Hippocampal formation (tissue), 2 donors: ENCODE measurements around the gene NAP1L3.

Experiments
- DNase-seq, 2 donors: peaks; one replicate each; lab custom pipeline; 2025; lab: John Stamatoyannopoulos, UW

NAP1L3 gene, protein sequence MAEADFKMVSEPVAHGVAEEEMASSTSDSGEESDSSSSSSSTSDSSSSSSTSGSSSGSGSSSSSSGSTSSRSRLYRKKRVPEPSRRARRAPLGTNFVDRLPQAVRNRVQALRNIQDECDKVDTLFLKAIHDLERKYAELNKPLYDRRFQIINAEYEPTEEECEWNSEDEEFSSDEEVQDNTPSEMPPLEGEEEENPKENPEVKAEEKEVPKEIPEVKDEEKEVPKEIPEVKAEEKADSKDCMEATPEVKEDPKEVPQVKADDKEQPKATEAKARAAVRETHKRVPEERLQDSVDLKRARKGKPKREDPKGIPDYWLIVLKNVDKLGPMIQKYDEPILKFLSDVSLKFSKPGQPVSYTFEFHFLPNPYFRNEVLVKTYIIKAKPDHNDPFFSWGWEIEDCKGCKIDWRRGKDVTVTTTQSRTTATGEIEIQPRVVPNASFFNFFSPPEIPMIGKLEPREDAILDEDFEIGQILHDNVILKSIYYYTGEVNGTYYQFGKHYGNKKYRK

DNA sequence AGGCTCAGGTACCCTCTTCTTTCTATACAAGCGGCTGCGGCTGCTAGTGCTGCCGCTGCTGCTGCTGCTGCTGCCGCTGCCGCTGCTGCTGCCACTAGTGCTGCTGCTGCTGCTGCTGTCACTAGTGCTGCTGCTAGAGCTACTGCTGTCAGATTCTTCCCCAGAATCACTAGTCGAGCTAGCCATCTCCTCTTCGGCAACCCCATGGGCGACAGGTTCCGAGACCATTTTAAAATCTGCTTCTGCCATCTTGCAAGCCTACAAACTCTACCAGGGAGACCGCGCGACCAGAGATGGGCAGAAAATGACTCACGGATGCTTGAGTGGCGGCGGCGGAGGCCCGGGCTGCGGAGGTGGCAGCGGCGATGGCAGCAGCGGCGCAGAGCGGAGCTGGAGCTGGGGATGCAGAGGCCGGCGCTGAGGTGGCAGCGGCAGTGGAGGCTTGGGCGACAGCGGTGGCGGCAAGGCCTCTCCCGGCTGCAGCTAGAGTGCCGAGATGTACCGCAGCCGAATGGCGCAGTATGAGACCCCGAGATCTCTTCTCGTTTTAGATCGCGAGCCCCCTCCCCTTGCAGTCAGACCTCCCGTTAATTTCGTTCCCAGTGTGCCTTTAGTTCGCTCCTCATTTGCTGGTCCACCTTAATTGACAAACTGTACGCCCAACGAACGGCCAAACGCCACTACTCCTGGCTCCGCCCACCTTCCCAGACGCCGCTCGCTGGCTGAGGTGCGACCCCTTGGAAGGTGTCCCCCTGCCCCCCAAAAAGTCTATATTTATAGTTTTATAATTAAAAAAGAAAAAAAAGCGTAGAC is at the start of gene NAP1L3:
NAP1L3 (minus strand) TSS at position 523 of the 813 bp plus-strand sequence; CDS start at position 249, 274 bp downstream.
- peak; percentile 77 to 87 for DNase-seq

DNA sequence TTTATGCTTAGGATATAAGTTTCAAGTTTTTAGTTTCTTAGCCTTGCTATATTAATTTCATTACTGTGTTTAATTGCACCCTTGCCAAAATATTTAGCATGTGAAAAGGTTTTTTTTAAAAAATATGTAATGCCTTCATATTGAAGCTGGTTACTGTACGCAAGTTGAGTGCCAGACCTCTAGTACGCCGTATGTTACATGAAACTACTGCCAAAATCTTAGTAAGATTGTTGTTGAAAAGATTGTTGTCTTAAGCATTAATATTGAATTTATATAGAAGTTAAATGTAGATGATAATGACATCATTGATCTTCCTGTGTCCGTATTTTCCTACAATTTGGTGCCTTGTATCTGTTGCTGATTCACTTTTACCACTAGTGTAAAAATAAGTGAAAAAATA is 37.7 kb upstream of the NAP1L3 start:
- no peak for DNase-seq

DNA sequence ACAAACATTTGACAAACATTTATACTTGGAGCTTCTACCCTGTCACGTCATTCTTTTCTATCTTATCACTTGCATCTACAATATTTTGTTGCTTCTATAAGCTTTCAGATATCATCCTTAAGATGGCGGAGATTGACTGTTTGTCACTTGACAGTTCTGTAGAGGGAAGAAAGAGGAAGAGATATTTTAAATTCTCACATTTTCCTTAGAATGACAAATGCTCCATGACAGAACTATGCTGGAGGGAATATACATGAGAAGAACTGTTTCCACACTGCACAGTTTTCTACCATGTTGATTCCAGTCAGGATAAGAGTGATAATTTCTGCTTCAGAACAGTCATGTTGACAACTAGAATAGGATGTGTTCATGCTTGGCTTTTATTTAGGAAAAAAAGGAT is 30.3 kb upstream of the NAP1L3 start:
- DNase-seq = no peak

DNA sequence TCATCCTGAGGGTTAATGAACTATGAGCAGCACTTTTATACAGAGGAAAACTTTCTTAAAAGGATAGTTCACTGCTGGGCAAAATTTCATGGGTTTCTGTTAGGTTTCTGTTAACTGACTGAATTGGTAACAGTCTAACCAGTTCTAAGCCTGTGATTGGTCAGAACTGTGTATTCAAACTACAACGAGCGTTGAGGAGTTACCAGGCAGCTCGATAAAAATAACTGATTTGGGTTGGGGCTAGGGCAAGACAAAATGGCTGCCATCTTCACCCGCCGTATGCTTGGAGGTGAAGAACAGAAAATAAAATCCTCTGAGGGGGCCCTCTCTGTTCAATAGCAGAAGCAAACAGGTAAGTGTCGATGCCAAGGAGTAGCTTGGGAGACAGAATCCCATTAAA is 22.6 kb upstream of the NAP1L3 start:
- DNase-seq = no peak

DNA sequence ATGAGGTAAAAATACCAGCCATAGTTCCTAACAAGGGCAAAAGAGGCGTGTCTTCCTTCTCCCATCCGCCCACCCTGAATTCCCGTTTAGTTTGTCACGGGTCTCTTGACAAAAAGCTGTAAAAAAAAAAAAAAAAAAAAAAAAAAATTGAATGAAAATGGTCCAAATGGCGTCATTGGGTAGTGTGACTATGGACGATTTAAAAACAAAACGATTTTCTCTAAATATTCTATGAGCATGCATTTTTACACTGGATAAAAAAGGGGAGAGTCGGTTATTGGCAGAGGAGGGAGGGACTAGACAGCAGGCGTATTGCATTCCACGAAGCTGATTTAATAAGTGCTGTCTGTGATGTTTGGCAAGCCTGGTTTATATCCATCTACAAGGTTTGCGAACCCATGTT is 492 bp upstream of the NAP1L3 start, which contains the start of gene FAM133A:
FAM133A (plus strand) TSS at position 338 of the 403 bp plus-strand sequence. CDS start 35,214 bp downstream, outside the sequence.
- peak in 1 of 2 donors; percentile 77 for DNase-seq

DNA sequence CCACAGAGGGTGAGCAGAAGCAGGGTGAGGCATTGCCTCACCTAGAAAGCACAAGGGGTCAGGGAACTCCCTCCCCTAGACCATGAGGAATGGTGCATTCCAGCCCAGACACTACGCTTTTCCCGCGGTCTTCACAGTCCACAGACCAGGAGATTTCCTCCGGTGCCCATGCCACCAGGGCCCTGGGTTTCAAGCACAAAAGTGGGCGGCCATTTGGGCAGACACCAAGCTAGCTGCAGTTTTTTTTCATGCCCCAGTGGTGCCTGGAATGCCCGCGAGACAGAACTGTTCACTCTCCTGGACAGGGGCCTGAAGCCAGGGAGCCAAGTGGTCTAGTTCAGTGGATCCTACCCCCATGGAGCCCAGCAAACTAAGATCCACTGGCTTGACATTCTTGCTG is 12.8 kb downstream of the NAP1L3 start:
- DNase-seq = no peak

DNA sequence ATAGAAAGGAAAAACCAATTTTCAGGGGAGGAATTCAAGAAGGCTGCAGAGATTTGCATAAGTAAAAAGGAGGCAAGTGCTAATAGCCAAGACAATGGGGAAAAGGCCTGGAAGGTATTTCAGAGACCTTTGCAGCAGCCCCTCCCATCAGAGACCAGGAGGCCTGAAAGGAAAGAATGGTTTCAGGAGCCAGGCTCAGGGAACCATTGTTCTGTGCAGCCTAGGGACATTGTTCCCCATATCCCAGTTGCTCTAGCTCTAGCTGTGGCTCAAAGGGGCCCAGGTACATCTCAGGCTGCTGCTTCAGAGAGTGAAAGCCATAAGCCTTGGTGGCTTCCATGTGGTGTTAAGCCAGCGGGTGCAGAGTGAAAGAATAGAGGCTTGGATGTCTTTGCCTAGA is 24.0 kb downstream of the NAP1L3 start:
- DNase-seq = no peak

DNA sequence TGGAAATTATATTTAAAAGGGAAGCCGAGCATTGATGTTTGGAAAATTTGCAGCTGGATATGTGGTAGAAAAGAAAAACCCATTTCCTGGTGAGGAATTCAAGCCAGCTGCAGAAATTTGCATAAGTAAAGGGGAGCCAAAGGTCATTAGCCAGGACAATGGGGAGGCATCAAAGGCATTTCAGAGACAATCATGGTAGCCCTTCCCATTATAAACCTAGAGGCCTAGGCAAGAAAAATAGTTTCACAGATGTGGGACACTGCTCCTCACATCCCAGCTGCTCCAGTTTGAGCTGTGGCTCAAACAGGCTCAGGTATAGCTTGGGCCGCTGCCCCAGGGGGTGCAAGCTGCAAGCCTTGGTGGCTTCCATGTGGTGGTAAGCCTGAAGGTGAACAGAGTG is 35.8 kb downstream of the NAP1L3 start:
- no peak for DNase-seq
